NCI-H2171 (cell line): ENCODE results near the gene ATP6V0B.

Experiments used
- DNase-seq: peaks from one replicate; lab custom pipeline; 2025; lab: John Stamatoyannopoulos, UW

The ATP6V0B gene

DNA sequence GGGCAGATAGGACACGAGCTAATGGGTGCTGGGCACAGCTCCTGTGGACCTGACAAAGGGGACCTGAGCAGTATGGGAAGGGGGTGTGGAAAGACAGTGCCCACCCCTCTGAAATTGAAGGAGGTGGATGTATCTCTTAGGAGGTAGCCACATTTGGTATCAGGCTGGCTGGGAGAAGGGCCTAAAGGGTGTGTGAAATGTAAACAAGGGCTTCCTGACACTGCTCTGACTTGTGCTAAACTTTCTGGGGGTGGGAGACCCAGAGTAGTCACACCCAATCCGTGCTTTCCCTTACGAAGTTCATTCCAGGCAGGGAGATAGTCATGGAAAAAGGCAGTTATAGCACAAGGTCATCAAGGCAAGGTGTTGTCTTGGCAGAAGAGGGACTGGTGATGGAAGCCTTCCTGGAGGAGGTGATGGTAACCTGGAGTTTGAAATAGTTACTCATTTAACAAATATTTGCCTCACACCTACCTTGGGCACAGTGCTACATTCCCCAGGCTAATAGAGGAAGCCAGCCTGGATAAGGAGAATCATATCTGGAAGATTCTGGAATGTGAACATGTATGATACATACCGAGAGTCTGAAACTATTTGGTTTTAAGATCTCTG lies 11.3 kb downstream of the ATP6V0B start:
- DNase-seq, result no peak

DNA sequence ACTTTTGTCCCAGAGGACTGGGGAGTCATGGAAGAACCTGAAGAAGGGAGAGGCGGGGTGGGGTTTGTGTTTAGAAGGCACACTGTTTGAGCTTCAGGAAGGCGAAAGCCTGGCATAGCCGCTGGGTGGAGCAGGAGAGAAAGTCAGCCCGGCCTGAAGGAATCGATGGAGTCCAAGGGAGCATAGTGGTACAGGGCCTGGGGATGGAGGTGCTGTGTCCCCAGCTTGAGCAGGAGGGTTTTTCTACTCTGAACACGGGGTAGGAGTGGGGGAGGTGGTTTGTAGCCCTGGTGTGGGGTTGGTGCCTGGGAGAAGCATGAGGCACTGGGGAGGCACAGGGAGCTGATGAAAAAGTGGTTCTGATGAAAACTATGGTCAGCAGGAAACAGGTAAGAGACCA lies 12.0 kb downstream of the ATP6V0B start:
- DNase-seq, result no peak

DNA sequence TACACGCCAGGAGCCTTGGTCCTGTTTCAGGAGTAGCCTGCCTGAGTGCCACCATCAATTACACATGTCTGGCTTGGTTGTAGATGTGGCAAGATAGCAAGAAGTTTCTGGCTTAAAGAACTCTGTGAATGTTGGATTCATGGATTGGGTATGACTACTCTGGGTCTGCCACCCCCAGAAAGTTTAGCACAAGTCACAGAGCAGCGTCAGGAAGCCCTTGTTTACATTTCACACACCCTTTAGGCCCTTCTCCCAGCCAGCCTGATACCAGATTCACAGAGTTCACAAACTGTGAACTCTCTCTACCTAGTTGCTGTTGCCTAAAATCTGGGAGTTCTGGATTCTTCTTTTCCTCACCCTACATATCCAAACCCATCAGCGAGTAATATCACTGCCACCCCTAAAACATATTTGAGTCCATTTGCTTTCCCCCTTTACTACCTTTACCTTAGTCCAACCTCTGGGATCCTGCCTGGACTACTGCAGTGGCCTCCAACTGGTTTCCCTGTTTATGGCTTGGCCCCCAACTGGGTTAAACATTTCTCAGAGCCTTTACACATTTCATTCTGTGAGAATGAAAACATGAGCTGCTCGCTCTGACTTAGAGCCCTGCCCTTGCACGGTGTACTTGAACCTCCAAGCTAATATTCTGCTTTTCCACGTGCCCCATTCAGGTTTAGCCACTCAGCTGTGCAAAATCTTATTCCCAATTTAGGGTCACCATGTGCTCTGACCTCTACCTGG lies 12.6 kb downstream of the ATP6V0B start:
- no peak for DNase-seq

DNA sequence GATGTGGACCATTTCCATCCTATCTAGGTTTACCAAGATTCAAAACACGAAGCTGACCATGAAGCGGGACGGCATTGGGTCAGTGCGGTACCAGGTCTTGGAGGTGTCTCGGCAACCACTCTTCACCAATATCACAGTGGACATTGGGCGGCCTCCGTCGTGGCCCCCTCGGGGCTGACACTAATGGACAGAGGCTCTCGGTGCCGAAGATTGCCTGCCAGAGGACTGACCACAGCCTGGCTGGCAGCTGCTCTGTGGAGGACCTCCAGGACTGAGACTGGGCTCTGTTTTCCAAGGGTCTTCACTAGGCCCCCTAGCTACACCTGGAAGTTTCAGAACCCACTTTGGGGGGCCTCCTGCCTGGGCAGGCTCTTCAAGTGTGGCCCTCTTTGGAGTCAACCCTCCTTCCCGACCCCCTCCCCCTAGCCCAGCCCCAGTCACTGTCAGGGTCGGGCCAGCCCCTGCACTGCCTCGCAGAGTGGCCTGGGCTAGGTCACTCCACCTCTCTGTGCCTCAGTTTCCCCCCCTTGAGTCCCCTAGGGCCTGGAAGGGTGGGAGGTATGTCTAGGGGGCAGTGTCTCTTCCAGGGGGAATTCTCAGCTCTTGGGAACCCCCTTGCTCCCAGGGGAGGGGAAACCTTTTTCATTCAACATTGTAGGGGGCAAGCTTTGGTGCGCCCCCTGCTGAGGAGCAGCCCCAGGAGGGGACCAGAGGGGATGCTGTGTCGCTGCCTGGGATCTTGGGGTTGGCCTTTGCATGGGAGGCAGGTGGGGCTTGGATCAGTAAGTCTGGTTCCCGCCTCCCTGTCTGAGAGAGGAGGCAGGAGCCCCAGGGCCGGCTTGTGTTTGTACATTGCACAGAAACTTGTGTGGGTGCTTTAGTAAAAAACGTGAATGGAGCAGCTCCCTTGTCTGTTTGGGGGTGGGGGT lies 15.8 kb downstream of the ATP6V0B start:
- DNase-seq, result no peak

DNA sequence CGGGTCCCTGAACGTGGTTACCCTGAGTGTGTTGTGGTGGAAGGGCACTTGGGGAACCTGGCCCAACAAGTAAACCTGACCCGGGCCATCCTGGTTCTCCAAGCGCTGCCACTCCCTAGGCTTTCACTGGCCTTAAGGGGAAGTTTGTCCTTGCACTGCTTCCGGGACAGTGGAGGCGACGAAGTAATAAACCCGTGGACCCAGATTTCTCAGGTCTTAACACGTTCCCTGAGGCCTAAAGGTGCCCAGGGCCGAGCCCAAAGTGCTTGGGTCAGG lies 16.4 kb downstream of the ATP6V0B start:
- DNase-seq, result no peak

DNA sequence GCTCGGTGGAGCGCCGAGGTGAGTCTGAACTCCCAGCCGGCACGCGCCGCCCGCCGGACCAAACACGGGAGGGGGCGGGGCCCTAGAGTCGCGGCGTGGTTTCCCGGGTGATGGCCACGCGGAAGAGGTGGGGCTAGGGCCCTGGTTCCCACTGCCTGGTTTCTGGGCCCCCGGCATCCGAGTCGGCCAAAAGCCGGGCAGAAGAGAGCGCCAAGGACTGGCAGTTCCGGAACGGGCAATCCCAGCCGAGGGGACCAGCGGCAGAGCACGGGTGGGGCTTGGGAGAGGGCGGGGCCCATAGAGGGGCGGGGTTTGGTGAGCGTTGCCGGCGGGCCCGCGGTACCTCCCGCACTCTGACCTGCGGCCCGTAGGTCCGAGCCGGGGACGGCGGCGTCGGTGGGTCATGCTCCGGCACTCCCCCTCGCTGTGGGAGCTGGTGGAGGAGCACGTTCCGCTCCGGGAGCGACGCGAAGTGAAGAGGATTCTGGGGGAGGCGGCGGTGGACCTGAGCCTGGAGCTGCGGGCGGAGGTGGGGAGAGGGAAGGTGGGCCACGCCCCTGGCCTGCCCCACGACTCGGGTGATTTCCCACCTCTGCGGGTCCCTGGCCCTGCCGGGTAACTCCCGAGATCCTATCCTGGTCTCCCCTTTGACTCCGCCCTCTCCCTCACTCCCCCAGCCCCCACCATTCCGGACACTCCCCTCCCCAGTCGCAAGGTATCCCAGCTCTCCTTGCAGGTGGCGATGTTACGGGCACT lies 16.9 kb downstream of the ATP6V0B start, which contains the start of gene CCDC24:
CCDC24 (plus strand) TSS at position 124 of the 756 bp plus-strand sequence; CDS start at position 404, 280 bp downstream.
- DNase-seq, result peak; percentile 47

DNA sequence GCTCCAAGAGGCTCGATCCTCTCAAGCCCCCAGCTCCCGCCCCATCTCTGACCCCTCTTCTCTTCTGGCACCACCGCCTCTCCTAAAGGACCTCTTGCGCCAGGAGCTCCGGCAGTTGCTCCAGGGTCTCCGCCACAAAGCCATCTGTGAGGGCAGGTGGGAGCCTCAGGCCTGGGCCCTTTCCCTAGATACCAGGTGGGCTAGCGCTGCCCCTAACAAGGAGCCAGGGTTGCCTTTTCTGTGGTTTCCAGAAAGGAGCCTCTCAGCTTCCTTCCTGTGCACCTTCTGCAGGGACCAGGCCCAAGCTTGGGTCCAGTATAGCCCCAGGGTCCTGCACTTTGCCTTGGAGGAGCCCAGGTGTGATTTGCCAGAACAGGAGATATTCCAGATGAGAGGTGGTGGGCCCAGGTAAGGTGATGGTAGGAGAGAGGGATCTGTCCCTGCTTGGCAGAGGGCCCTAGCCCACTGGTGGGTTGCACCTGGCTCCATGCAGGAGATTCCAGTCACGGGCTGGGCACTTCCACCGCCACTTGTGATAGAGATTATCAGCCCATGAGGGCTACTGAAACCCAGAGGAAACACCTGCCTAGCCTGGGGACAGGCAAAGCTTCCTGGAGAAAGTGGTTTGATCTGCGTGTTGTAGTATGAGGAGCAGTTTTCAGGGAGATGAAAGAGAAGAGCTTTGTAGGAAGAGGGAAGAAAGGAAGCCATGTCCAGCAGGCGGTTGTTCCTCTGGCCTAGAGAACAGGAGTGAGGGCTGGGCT lies 17.7 kb downstream of the ATP6V0B start:
- DNase-seq, result no peak

DNA sequence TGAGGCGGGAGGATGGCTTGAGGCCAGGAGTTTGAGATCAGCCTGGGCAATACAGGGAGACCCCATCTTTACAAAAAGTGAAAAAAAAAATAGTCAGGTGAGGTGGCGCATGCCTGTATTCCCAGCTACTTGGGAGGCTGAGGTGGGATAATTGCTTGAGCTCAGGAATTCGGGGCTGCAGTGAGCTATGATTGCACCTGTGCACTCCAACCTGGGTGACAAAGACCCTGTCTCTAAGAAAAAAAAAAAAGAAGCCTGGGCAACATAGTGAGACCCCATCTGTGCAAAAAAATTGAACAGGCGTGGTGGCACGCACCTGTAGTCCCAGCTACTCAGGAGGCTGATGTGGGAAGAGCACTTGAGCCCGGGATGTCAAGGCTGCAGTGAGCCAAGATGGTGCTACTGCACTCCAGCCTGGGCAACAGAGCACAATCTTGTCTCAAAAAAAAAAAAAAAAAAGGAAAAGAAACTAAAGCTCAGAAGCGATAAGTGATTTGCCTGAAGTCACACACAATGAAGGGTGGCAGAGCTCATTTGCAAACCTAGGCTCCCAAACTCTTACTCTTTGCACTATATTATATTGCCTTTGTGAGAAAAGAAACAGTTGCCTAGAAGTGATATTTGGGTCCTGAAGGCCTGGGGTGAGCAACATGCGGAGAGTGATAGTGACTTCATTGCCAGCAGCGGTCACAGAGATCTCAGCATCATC lies 18.6 kb downstream of the ATP6V0B start:
- DNase-seq, result no peak

DNA sequence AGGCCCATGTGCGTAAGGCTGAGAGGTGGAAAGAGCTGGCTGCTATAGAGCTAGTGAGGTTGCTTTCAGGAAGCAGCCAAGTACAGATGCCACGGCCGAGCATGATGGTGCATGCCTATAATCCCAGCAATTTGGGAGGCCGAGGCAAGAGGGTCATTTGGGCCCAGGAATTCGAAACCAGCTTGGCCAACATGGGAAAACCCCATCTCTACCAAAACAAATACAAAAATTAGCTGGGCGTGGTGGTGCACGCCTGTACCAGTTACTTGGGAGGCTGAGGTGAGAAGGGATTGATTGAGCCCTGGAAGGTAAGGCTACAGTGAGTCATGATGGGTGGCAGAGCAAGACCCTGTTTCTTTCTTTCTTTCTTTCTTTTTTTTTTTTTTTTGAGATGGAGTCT lies 19.3 kb downstream of the ATP6V0B start:
- DNase-seq, result no peak

DNA sequence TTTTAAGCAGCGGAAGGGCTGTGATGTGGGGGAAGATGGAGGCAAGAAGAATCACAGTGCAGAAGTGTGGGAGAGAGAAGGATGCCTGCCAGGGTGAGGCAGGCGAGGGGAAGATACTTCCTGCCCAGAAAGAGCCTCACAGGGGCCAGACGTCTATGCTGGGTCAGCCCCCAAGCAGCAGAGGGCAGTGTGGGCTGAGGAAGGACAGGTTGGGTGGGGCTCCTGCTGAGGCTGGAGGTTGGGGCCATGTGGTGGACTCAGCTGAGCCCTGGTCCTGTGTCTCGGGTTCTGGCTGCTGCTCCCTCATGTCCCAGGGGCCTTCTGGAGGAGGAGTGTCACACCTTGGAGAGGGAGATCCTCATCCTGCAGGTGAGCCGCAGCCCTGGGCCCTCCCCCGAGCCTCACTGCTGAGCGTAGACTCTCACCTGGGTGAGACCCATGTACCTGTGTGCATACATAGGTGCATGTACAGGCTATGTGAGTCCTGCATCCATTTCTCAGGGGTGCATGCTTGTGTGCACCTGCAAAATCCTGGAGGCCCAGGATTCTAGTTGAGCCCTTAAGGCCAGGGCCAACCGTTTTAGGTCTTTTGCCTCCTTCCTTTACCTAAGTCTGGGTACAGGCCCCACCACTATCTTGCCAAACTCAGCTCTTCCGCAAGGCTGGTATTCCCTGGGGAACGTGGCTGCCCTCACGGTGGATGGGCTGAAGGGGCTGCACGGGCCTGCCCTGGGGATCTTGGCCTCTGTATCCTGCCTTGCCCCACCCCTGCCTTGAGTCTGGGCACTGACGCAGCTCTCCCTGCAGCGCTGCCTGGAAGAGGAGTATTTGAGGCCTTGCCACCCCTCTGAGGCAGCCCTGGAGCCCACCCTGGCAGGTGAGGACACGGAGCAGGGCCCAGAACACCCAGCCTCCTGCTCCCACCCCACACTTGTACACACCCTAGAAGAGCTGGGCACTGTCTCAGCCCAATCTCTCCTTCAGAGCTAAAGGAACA lies 20.3 kb downstream of the ATP6V0B start:
- no peak for DNase-seq

DNA sequence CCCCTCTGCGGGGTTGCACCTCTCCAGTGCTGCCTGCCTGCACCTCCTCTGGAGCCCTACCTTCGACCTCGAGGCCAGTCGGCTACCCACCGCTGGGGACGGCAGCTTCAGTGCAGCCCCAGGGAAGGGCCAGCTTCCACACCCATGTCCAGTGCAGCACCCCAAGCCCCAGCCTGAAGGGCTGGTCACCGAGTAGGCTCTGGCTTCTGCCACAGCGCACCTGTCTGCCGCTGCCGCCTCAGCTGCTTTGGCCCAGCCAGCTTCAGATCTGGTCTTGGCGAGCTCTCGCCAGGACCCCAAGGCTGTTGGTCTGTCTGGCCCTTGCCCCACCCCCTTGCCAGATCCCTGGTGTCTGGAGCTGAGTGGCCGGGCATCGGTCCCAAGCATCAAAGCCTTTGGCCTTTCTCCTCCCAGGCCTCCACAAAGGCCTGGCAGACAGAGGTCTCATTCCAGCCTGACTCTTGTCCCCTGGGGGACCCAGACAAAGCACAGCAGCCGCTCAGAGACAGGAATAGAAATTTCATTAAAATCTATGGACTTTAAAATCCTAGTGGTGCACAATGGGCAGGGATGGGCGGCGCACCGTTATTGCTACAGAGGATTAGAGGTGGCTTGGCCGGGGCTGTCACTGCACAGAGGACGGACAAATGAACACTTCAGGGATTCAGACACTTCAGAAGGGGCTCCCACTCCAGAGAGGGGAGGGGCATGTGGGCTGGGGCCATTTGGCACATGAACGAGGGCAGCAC lies 21.4 kb downstream of the ATP6V0B start:
- no peak for DNase-seq

DNA sequence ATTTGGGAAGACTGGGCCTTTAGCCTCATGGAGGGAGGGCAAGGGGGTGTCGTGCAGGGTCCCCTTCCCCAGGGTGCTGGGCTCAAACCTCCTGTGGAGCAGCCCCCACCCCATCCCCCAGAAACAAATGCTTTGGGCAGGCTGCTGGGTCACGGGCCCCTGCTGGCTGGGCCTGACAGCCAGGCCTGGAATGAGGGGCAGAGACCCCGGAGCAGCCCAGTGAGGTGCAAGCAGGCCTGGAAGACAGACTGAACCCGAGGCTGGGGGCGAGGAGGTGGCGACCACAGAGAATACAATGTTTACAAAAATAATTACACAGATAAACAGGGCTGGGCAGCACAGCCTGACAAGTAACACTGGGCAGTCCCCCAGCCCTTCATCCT lies 22.0 kb downstream of the ATP6V0B start:
- no peak for DNase-seq

DNA sequence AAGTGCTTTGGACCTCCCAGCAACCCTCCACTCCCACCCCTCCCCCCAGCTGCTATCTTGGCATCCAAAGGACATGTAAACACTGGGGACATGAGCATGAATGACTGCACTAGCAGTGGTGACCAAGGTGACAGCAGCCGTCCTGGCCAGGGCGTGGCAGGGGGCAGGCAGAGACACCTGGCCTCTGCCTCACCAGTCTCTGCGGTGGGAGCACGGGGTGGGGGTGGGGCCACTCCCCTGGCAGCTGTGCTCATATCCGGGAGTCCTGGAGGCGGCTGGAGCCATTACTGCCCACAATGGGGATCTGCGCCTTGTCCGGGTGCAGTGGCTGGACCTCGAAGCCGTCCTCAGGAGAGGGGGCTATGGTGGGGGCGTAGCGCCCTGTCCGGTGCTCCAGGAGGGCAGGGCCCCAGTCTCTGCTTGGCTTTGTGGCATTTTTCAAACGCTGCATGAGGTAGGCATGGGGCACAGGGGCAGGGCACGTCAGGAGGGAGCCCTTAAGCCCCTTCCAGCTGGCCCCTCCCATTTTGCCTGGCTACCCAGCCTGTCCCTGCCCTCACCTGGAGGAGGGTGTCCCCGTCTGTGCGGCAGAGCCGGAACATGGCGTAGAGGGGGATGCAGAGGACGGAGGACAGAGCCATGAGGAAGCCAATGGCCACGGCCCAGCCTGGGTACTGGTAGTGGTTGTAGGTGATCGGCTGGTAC lies 22.7 kb downstream of the ATP6V0B start:
- no peak for DNase-seq

DNA sequence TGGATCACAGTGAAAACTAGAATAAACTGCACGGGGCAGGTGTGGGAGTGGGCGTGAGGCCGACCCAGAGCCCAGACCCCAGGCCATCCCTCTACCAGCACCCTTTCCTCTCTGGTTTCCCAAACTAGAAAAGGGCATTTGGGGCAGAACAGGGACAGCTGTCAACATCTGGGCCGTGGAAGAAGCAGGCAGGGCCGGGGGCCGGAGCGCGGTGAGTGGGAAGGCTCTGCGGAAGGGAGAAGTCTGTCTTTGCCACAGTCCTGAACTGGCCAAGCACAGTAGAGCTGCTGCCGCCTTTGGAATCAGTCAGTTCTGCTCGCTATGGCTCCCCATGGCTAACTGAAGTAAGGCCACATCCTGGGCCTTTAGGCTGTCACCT lies 23.2 kb downstream of the ATP6V0B start:
- no peak for DNase-seq

DNA sequence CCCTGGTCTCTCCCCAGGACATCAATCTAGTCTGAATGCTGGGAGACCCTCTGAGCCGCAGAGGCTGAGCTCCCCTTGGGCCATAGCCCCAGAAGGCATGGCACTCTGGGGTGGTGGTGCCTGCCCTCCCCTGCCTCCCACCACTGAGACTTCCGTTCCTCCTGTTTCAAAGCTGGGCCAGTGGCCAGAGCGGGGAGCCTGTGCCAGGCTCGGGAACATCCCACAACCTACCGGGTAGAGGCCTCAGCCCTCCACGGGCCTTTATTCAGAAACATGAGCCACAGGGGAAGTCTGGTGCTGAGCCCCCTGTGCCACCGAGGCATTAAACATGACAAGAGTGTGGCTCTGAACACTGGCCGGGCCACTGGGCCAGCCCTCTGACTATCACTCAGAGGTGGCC lies 24.7 kb downstream of the ATP6V0B start:
- DNase-seq, result no peak

DNA sequence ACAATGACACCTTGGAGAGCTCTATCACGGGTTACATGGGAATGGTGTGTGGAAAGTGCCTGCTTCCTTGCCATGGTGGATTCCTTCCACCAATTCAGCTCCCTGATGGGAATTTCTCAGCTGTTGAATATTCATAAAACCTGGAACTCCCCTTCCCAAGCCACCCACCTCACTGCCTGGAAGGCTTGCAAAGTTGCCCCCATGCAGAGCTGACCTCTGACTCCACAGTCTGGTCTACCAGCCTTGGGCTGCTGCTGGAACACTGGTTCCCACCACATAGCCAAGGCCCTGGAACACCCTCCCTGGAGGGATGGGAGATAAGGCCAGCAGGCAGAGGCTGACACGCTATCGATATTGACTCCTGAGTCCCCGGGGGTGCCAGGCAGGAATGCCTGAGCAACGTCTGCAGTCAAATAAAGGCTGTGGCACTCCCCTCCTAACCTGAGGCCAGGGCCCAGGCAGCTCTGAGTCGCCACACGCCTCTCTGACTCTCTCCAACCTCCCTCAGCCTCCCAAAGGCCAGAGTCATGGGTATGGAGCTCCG lies 25.4 kb downstream of the ATP6V0B start:
- DNase-seq, result no peak

DNA sequence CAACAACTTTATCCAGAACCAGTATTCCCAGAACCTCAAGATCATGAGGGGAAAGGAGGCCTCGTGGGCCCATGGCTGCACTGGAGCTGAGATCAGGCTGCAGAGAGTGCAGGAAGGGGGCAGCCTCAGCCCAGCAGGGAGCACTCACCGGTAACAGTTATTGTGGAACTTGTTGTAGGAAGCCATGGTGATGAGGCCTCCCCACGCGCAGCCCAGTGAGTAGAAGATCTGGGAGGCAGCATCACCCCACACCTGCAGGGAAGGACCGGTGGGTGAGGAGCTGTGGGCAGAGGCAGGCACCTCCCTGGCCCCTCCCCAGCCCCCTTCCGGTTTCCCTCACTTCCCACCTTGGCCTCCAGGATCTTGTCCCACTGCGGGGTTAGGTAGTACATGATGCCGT lies 27.4 kb downstream of the ATP6V0B start:
- DNase-seq, result no peak

DNA sequence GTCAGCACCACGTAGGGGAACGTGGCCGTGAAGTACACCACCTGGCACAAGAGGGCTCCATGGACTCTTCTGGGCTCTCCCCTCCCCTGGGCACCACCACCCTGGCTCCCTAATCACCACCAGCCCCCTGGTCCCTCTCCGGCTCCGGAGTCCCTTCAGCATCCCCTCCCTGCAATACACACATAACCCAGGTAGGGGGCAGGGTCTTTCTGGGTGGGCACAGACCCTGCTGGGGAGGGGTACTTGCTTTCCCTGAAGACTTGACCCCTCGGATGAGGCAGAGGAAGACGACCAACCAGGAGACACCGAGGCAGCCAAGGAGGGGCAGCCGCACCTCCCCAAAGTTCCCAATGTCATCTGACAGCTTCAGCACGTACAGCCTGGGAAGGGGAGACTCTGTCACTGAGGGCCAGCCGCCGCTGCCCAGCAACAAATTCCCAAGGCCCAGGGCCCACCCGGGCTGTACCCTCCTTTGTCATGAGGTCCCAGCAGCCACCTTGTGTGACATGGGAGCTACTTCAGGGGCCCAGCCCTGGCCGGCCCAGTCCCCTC lies 27.9 kb downstream of the ATP6V0B start:
- DNase-seq, result no peak
